GM12878 (cell line): ENCODE data around the gene CALML4. TPM values are rescaled to one million over a fixed set of nuclear protein-coding genes. Genes with fewer than 3 reads are reported as not detected.

ENCODE experiments used
- ATAC-seq: fragments of 200-7000 bp; cut with Tn5 transposase; 3 replicates; pipeline ENCODE4 v1.9.1; 2020; ENCODE audit warnings: mild to moderate bottlenecking, moderate library complexity
- BruUV-seq: library from RNA; stranded (reverse); fragments of 400-500 nt; replicated peaks from 2 replicates; lab custom pipeline; 2021; lab: Mats Ljungman, UMichigan
- CTCF ChIA-PET: fragments of 300-600 bp; sonication (Branson Sonifier 250); formaldehyde crosslinking; extraction: SDS; loops from one replicate; lab custom pipeline; 2021; ENCODE audit warnings: inconsistent platforms; lab: Yijun Ruan, JAX
- POLR2A ChIA-PET: fragments of 350-600 bp; formaldehyde crosslinking; extraction: SDS; loops from one replicate; lab custom pipeline; 2021; ENCODE audit warnings: inconsistent platforms; lab: Charles Lee
- RAD21 ChIA-PET: fragments of 300-600 bp; sonication (Branson Sonifier 250); formaldehyde crosslinking; loops from one replicate; lab custom pipeline; 2023; ENCODE audit warnings: antibody characterized with exemption; ENCODE audit not compliant: unreplicated experiment; lab: Charles Lee
- SMC1A ChIA-PET: fragments of 300-600 bp; sonication (Branson Sonifier 250); formaldehyde crosslinking; loops from one replicate; lab custom pipeline; 2023; ENCODE audit not compliant: unreplicated experiment, uncharacterized antibody; lab: Charles Lee
- DNase-seq: peaks from one replicate; pipeline ENCODE4 v3.0.0-alpha.2; 2011; ENCODE audit warnings: low read depth, low spot score
- FAIRE-seq: peaks from 3 replicates; lab custom pipeline; 2011; peaks lifted over from hg19 to GRCh38; lab: Jason Lieb, UNC
- H2AFZ ChIP-seq: 2 replicates; pipeline ENCODE4 v1.6.0; 2011; ENCODE audit warnings: low read depth, low read length, control low read depth; ENCODE audit not compliant: control insufficient read depth
- H3K27ac ChIP-seq: 2 replicates; pipeline ENCODE4 v1.5.1; 2011; ENCODE audit warnings: control low read depth; ENCODE audit not compliant: control insufficient read depth, insufficient read depth
- H3K27me3 ChIP-seq, 2 experiments: replicated peaks in 1 of 2; 2 replicates each; pipeline versions ENCODE4 v1.6.0 to v1.6.1; 2011; ENCODE audit warnings: low read length in 1 of 2; ENCODE audit not compliant: control insufficient read depth in 2 of 2, insufficient read depth in 2 of 2
- H3K36me3 ChIP-seq, 2 experiments: 2 replicates each; pipeline ENCODE4 v1.5.1; 2011; ENCODE audit warnings: low read length in 1 of 2; ENCODE audit not compliant: control insufficient read depth in 2 of 2, insufficient read depth in 2 of 2
- H3K4me1 ChIP-seq: 2 replicates; pipeline ENCODE4 v1.6.1; 2011; ENCODE audit warnings: mild to moderate bottlenecking, low read length, moderate library complexity, mixed read lengths; ENCODE audit not compliant: control insufficient read depth, insufficient read depth
- H3K4me2 ChIP-seq: 2 replicates; pipeline ENCODE4 v1.6.0; 2011; ENCODE audit warnings: control low read depth; ENCODE audit not compliant: control insufficient read depth, insufficient read depth
- H3K4me3 ChIP-seq: fragments of 200-600 bp; sonication (generic); 2 replicates; pipeline ENCODE4 v1.5.1; 2016
- H3K79me2 ChIP-seq: 2 replicates; pipeline ENCODE4 v1.6.0; 2011; ENCODE audit warnings: low read length; ENCODE audit not compliant: control insufficient read depth, insufficient read depth
- H3K9ac ChIP-seq: 2 replicates; pipeline ENCODE4 v1.8.0; 2011; ENCODE audit warnings: low read length, control low read depth, mixed read lengths; ENCODE audit not compliant: control insufficient read depth, insufficient read depth
- H3K9me3 ChIP-seq: replicated peaks from 3 replicates; pipeline ENCODE4 v1.5.1; 2011; ENCODE audit warnings: mild to moderate bottlenecking, low read length; ENCODE audit not compliant: control insufficient read depth, insufficient read depth
- H4K20me1 ChIP-seq: 2 replicates; pipeline ENCODE4 v1.6.0; 2011; ENCODE audit not compliant: control insufficient read depth, insufficient read depth
- EP300 ChIP-seq, 2 experiments: fragments of 150-350 bp in 1 of 2; IDR thresholded peaks; 2 replicates each; pipeline ENCODE4 v1.6.1; 2011 to 2012; ENCODE audit warnings: low read depth in 2 of 2, low read length in 2 of 2, borderline replicate concordance in 1 of 2, improper control_type of control experiment in 1 of 2, inconsistent platforms in 1 of 2; ENCODE audit not compliant: control insufficient read depth in 1 of 2
- NFYB ChIP-seq: IDR thresholded peaks from 2 replicates; pipeline ENCODE4 v1.6.1; 2011; ENCODE audit warnings: low read depth, mild to moderate bottlenecking, low read length, improper control_type of control experiment, moderate library complexity; ENCODE audit not compliant: insufficient read depth
- POLR2AphosphoS5 ChIP-seq: IDR thresholded peaks from 2 replicates; pipeline ENCODE4 v1.6.1; 2011; ENCODE audit warnings: mild to moderate bottlenecking, low read length, inconsistent platforms
- PRDM15 ChIP-seq: fragments of 450-650 bp; formaldehyde crosslinking; IDR thresholded peaks from 2 replicates; pipeline ENCODE4 v1.4.0; 2020; ENCODE audit warnings: mild to moderate bottlenecking, moderate library complexity
- SMAD5 ChIP-seq: IDR thresholded peaks from 2 replicates; pipeline ENCODE4 v1.6.1; 2016; ENCODE audit warnings: antibody characterized with exemption, low read depth
- SREBF1 ChIP-seq: IDR thresholded peaks from 2 replicates; pipeline ENCODE4 v1.6.1; 2012; ENCODE audit warnings: mild to moderate bottlenecking, low read length
- TBL1XR1 ChIP-seq: IDR thresholded peaks from 2 replicates; pipeline ENCODE4 v1.6.1; 2012; ENCODE audit warnings: low read depth, low read length, improper control_type of control experiment
- TCF3 ChIP-seq: IDR thresholded peaks from 2 replicates; pipeline ENCODE4 v1.6.1; 2012; ENCODE audit warnings: low read depth, mild to moderate bottlenecking, low read length, borderline replicate concordance; ENCODE audit not compliant: insufficient read depth
- YY1 ChIP-seq: IDR thresholded peaks from 2 replicates; pipeline ENCODE4 v1.6.1; 2011; ENCODE audit warnings: low read depth, mild to moderate bottlenecking, low read length
- WGBS: methylation state at CpG from one replicate; pipeline ENCODE4 v1.1.6; 2016; ENCODE audit warnings: low lambda C conversion rate; ENCODE audit not compliant: insufficient replicate concordance, insufficient coverage; ENCODE audit errors: missing lambda C conversion rate; 5-methylcytosine and 5-hydroxymethylcytosine counted together
- in situ Hi-C: fragments of 300-500 bp; cut with MboI; formaldehyde crosslinking; loops from 9 replicates; pipeline ENCODE4 v1.14.3; 2018; ENCODE audit warnings: mixed read lengths
- intact Hi-C: fragments of 100-400 bp; cut with micrococcal nuclease; formaldehyde crosslinking; loops from one replicate; pipeline ENCODE4 v1.14.2; 2022; ENCODE audit not compliant: unreplicated experiment
- polyA plus RNA-seq, 11 experiments: library from polyadenylated mRNA; depleted of rRNA in 4 of 11; unstranded in 6 of 11; stranded (reverse) in 5 of 11; fragments of >200 nt; fragmentation: Nextera tagmentation in 4 of 11; fragmentation: Illumina TruSeq in 1 of 11; extraction: Ambion mirVana in 4 of 11; extraction: Trizol in 1 of 11; gene quantifications; 1 replicate in 1 of 11; 2 replicates in 10 of 11; pipeline versions ENCODE4 v1.2.1 to v1.2.3, GENCODE V29; 2011 to 2016; ENCODE audit warnings: inconsistent platforms in 2 of 11, missing spikeins in 2 of 11, low read depth in 1 of 11
- total RNA-seq, 4 experiments: library from RNA; depleted of rRNA in 3 of 4; stranded (reverse); fragments of >200 nt in 3 of 4; fragmentation: Illumina TruSeq in 1 of 4; extraction: Trizol in 1 of 4; gene quantifications; 2 replicates each; pipeline versions ENCODE4 v1.2.1 to v1.2.3, GENCODE V29; 2013 to 2021
- TF ChIP-seq, protein P1 (sequence below): fragments of 450-650 bp; IDR thresholded peaks from 2 replicates; pipeline ENCODE4 v1.6.1; 2017; ENCODE audit warnings: borderline replicate concordance

The CALML4 gene
- total and polyA plus RNA-seq, 10 of the 15 experiments (the other 5 are each of a cell fraction or from before 2014, with no cell fraction given): 1.7 to 15.9 (median 5.1) TPM

GRCh38 chr15:68209272-68209671, 4.1 kb upstream of the CALML4 start:
- intact Hi-C loops (no loop called here), in situ Hi-C loops (no loop called here)
- no peak for TF ChIP-seq EP300 (IDR thresholded peaks at IDR 0.05; ENCODE audit: borderline replicate concordance in 1 of 2, control insufficient read depth in 1 of 2, low read depth in 2 of 2, low read length in 2 of 2)
- no peak for TF ChIP-seq SMAD5
- TF ChIP-seq, protein P1, sequence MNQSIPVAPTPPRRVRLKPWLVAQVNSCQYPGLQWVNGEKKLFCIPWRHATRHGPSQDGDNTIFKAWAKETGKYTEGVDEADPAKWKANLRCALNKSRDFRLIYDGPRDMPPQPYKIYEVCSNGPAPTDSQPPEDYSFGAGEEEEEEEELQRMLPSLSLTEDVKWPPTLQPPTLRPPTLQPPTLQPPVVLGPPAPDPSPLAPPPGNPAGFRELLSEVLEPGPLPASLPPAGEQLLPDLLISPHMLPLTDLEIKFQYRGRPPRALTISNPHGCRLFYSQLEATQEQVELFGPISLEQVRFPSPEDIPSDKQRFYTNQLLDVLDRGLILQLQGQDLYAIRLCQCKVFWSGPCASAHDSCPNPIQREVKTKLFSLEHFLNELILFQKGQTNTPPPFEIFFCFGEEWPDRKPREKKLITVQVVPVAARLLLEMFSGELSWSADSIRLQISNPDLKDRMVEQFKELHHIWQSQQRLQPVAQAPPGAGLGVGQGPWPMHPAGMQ: no peak
- TF ChIP-seq NFYB: no peak
- TF ChIP-seq SREBF1: no peak
- no peak for TF ChIP-seq TBL1XR1
- TF ChIP-seq YY1: no peak
- no peak for TF ChIP-seq POLR2AphosphoS5
- TF ChIP-seq TCF3: no peak
- TF ChIP-seq PRDM15 (CRISPR knock-in tag): no peak
- Histone ChIP-seq H3K27ac (peak overlapping the region; percentile 69), H3K27me3 (no peaks in the 10 kb centered on the region), H3K9ac (peak overlapping the region; percentile 62), H4K20me1 (no peaks in the 10 kb centered on the region), H3K36me3 (peaks cover 10 to 25% of the 10 kb centered on the region in 2 experiments; a peak in 3 of 4 replicates), H3K4me3 (no peak overlapping the region), H3K9me3 (no peaks in the 10 kb centered on the region), H2AFZ (peak overlapping the region; percentile 74), H3K4me2 (peak overlapping the region; percentile 71), H3K79me2 (peaks cover 2% of the 10 kb centered on the region), H3K4me1 (peaks cover 20% of the 10 kb centered on the region)
- BruUV-seq: no TSS peak
- ATAC-seq (no peak), DNase-seq (no peak), FAIRE-seq (no peak)
- ChIA-PET POLR2A (interaction anchor here (1.0 kb wide), 1 partner anchor 155 kb away, joined by 3 read pairs; the partner anchor contains the start of gene PIAS1), CTCF (interaction anchor here (0.9 kb wide), 1 partner anchor 346 kb away, joined by 6 read pairs; no protein-coding TSS in a partner anchor), SMC1A (no interaction called here), RAD21 (interaction anchor here (1.0 kb wide), 1 partner anchor 347 kb away, joined by 4 read pairs; no protein-coding TSS in a partner anchor)
- WGBS: 65% methylated on average over 7 of the region's 7 CpGs
